Stimulated activated CD8-positive, alpha-beta memory T cell treated with anti-CD3 and anti-CD28 coated beads, Interleukin-7, amount 100 ng/mL, for 48 hours (primary cell): Measurements from ENCODE around the gene CGAS.
"Not testable (repeated sequence)": the region's sequence is repeated elsewhere in the genome, so short reads cannot be mapped to it uniquely, and the experiment has no call there.

ENCODE experiments used
- DNase-seq, 2 donors: peaks; one replicate each; pipeline ENCODE4 v3.0.0-alpha.2; 2020; ENCODE audit warnings: low read depth in 1 of 2; ENCODE audit errors: extremely low read depth in 1 of 2

The CGAS gene

GRCh38 chr6:73452107-73452461, at the start of gene CGAS:
Gene CGAS (minus strand): TSS chr6:73452297. CDS start chr6:73452181, 116 bp downstream.
- peak; percentile 63 to 72 for DNase-seq

GRCh38 chr6:73497915-73498314, 45.8 kb upstream of the CGAS start:
- no peak for DNase-seq

GRCh38 chr6:73491377-73491776, 39.3 kb upstream of the CGAS start:
- DNase-seq = no peak

GRCh38 chr6:73487473-73487872, 35.4 kb upstream of the CGAS start:
- no peak for DNase-seq

GRCh38 chr6:73484438-73484837, 32.3 kb upstream of the CGAS start:
- no peak for DNase-seq

DNA sequence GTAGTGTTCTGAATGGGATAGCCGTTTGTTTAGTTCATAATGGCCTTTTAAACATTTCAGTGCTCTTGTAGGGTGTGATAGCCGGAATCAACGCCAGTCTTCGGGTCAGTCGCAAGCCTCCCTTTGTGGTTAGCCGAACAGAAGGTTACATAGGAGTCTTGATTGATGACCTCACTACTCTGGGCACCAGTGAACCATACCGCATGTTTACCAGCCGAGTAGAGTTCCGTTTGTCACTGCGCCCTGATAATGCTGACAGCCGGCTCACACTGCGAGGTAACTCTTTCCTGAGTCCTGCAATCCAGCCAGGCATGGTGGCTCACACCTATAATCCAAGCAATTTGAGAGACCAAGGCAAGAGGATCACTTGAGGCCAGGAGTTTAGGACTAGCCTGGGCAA, 29.9 kb upstream of the CGAS start:
- no peak for DNase-seq

GRCh38 chr6:73477407-73477806, 25.3 kb upstream of the CGAS start:
- DNase-seq = no peak

DNA sequence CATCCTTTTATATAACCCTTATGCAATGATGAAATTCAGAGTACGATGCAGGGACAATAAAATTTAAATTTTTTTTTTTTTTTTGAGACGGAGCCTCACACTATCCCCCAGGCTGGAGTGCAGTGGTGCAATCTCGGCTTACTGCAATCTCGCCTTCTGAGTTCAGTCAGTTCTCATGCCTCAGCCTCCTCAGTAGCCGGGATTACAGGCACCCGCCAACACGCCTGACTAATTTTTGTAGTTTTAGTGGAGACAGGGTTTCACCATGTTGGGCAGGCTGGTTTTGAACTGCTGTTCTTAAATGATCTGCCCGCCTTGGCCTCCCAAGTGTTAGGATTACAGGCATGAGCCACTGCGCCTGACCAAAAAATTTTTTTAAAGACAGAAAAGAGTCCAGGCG, 24.6 kb upstream of the CGAS start:
- no peak for DNase-seq

DNA sequence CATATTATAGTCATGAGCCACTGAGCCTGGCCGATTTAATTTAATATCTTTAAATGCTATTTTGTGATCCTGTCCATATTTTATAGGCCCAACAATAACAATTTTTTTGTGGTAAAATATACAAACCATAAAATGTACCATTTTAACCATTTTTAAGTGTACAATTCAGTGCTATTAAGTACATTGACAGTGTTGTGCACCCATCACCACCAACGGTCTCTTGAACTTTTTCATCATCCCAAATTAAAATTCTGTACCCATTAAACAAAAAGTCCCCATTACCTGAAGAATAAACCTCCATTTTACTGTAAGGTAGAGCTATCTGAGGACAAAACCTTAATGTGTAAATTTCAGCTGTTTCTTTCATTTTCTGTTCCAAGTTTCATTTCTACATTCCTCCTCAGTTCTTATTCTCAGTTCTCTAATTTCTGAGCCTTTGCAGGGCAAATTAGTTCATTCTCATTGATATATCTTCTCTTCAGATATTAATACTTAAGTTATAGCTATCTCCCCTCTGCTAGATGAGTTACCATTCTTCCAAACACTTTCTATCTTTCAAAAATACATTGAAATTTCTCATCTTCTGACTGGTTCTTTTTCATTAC, 19.7 kb upstream of the CGAS start:
- DNase-seq = no peak

- peak; percentile 66 to 83 for DNase-seq
Observed at GRCh38 chr6:73461537-73462350, 9.6 kb upstream of the CGAS start, which contains the start of gene MTO1. Gene MTO1 (plus strand): TSS chr6:73461737. CDS start chr6:73461855, 118 bp downstream.

DNA sequence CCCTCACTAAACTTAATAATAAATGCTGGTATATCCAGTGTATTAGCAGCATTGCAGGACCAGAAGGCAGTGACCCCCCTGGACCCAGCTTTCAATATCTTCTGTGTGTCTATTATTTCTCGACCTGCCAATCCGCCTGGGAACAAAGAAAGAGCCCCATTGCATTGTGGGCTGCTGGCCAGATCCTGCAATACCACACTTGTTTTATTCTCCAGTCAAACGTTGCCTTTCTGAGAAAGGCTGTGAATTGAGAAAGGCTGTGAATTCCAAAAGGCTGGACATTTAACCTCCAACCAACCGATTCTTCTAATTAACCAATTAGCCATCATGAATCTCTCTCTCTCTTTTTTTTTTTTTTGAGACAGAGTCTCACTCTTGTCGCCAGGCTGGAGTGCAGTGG, 8.0 kb upstream of the CGAS start:
- DNase-seq = no peak

DNA sequence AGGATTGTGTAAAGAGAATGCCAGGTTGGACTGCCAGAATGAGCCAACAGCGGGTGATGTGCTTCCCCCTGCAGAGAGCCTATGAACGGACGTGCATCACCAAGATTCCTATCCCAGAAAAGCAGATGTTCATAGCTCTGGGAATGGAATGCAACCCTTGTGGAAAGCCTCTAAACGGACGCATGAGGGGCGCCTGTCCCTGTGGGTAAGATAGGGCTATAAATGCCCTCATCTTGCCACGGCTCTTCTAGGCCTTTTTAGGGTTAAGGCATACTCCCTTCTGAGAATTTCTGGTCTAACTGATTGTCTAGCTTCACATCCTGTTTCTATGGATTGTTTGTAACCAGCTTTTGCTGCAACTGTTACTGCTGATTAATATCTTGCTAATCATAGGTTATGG, 7.4 kb upstream of the CGAS start:
- not testable (repeated sequence) for DNase-seq

DNA sequence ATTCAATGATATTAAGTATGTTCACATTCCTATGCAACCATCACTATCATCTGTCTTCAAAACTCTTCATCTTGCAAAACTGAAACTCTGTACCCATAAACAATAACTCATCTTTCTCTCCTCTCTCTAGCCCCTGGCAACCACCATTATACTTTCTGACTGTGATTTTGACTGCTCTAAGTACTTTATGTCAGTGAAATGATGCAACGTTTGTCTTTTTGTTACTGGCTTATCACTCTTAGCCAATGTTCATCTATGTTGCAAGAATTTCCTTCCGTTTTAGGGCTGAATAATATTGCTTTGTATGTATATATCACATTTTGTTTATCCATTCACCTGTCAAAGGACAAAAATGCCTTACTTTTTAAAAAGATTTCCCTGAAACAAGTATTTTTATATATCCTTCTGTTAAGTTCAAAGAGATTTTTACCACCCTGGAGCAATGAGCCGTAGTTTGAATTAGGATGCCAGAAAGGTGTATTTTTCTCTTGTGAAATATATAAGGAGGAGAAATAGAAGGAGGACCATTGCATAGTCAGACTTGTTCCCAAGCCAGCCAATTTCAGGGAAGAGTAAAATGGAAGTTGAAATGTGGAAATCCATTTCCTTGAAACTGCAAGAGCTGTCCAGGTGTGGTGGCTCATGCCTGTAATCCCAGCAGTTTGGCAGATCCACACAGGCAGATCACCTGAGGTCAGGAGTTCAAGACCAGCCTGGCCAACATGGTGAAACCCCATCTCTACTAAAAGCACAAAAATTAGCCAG, 4.0 kb upstream of the CGAS start:
- DNase-seq = no peak

GRCh38 chr6:73451223-73452106, 632 bp downstream of the CGAS start:
- peak in 1 of 2 donors; percentile 23 for DNase-seq

GRCh38 chr6:73443555-73443954, 8.5 kb downstream of the CGAS start:
- no peak for DNase-seq

DNA sequence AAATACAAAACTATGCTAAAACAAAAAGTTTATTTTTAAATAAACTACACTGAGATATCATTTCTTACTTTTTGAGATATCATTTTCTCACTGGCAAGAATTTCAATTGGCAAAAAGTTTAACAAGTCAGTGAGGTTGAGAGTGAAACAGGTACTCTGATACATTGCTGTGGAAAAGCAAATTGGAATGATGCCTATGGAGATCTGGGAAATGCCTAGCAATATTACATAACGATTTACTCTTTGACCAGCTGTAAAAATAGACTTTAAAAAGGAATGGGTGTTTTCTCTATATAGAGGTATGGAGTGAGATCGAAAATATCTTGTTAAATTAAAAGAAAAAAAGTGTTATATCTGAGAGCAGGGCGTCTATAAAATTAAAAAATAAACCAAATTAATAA, 16.9 kb downstream of the CGAS start:
- no peak for DNase-seq

DNA sequence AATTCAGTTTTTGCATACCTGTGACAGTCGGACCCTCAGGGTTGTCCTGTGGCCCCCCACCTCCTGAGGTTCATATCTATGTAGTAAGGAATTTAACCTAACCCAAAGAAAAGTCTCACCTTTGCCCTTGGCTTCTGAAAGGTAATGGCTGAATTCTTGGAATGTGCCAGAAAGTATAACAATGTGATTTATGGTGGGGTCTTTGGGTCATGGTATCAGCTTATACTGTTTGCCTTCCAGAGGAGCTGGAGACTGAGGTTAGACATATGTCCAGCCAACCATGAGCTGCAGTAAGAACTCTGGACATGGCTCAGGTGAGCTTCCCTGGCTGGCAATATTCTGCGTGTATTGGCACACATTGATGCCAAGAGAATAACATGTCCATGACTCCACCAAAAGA, 30.6 kb downstream of the CGAS start:
- no peak for DNase-seq

- no peak for DNase-seq
Observed at GRCh38 chr6:73418081-73418741, 33.9 kb downstream of the CGAS start.

- DNase-seq = no peak
Observed at GRCh38 chr6:73413102-73413501, 39.0 kb downstream of the CGAS start.

- DNase-seq = no peak
Observed at GRCh38 chr6:73409395-73409794, 42.7 kb downstream of the CGAS start.
